ENCODE results near the gene SLC25A25.

DNA sequence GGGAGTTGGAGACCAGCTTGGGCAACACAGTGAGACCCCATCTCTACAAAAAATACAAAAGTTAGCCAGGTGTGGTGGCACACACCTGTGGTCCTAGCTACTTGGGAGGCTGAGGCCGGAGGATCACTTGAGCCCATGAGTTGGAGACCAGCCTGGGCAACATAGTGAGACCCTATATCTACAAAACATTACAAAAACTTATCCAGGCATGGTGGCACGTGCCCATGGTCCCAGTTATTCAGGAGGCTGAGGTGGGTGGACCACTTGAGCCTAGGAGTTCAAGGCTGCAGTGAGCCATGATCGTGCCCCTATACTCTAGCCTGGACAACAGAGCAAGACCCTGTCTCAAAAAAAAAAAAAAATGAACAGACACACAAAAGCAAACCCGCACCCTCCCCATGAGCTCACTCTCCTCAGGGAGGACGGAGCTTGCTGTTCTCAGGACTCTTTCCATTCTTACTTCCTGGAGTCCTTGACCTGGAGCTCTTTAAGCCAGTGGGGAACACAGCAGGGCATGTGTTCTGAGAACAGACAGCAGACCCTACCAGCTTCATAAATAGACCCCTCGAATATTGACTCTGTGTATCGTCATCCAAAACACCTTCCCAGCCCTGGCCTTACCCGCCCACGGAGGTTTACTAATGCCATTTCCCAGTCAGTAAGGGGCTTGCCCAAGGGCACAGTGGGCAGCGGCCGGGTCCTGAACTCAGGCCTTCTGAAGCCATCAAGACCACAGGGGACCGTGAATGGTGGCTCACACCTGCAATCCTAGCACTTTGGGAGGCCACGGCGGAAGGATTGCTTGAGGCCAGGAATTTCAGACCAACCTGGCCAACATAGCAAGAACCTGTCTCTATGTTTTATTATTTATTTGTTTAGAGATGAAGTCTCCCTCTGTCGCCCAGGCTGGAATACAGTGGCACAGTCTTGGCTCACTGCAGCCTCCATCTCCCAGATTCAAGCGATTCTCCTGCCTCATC lies 48.4 kb downstream of the SLC25A25 start:
- no peak for TF ChIP-seq POLR2AphosphoS5 (IDR thresholded peaks at IDR 0.05; ENCODE audit: insufficient read depth, low read depth, low read length)
- TF ChIP-seq CTCF (IDR thresholded peaks at IDR 0.05; ENCODE audit: extremely low read depth in 1 of 2, insufficient read depth in 1 of 2, low read depth in 1 of 2, low read length in 2 of 2) = no peak
- TF ChIP-seq FOS (IDR thresholded peaks at IDR 0.05; ENCODE audit: borderline replicate concordance, insufficient read depth, low read length) = no peak
- TF ChIP-seq EZH2 (IDR thresholded peaks at IDR 0.05; ENCODE audit: borderline replicate concordance, low read depth, low read length, severe bottlenecking) = no peak

Measured in endothelial cell of umbilical vein (primary cell).